Glomerular endothelial cell (primary cell): Measurements from ENCODE around the gene ACAP2. TPM values are rescaled to one million over a fixed set of nuclear protein-coding genes. Genes with fewer than 3 reads are reported as not detected.
"Not testable (repeated sequence)": the region's sequence is repeated elsewhere in the genome, so short reads cannot be mapped to it uniquely, and the experiment has no call there.

Source experiments
- DNase-seq: peaks from one replicate; pipeline ENCODE4 v3.0.0-alpha.2; 2011; ENCODE audit warnings: low read depth, low spot score; ENCODE audit errors: extremely low read depth
- total RNA-seq: library from RNA; depleted of rRNA; stranded (reverse); fragments of >200 nt; gene quantifications from 2 replicates; pipeline ENCODE4 v1.2.3, GENCODE V29; 2015

ACAP2 gene
- total RNA-seq, 1 donor from 2014 or later: 39.8 TPM

DNA sequence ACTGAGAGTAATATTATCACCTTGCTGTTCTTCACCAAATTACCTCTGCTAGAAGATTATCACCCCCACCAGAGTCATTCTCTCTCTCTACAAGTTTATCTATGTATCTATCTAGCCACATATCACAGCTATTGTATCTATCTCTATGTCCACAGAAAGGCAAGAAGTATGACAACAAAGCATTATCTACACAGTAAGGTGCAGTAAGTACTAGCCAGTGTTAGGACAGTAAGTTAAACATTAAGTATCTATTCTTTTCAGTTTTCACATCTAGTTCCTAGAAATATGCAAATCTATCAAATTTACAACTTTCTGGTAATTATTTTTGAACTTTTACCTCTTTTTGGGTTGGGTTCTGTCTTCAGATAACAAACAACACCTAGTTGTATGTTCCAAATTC is 145.4 kb downstream of the ACAP2 start:
- DNase-seq: no peak

DNA sequence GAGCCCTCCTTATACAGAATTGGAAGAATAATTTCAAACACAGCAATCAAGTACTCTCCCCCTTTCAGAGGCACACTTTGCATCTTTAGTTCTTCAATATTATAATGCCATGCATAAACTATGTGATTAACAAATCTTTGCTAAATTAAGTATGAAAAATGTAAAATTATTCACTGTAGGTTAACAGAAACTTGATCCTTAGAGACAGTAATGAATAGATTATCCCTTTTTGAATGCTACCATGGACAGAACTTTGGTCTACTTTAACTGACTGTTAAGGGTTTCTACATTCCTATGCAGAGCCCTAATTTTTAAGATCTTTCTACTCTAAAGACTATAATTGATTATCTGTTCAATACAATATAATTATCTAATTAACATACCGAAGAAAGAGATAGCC is 146.2 kb downstream of the ACAP2 start:
- no peak for DNase-seq

DNA sequence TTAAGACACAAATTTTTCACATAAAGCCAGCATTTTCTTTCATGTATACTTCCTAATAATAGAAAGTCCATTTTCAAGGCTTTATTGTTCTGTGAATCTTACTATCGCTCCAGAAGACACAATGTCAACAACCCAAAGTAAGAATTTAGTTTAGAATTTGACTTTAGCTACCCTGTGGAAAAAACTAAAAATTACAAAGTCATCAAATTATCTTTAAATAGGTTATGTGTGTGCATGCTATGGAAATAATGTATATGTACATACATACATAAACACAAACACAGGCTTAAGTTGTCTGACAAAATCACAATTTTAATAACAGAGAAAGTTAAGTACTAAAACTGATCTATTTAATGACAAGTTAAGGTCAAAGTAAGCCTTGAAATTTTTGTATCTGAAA is 151.7 kb downstream of the ACAP2 start:
- DNase-seq: no peak

DNA sequence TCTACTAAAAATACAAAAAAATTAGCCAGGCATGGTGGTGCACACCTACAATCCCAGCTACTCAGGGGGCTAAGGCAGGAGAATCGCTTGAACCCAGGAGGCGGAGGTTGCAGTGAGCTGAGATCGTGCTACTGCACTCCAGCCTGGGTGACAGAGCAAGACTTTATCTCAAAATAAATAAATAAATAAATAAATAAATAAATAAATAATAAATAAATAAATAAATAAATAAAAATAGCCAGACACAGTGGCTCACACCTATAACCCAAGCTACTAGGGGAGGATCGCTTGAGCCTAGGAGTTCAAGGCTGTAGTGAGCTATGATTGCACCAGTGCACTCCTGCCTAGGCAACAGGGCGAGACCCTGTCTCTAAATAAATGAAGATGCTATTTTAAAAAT is 152.2 kb downstream of the ACAP2 start:
- DNase-seq: not testable (repeated sequence)

DNA sequence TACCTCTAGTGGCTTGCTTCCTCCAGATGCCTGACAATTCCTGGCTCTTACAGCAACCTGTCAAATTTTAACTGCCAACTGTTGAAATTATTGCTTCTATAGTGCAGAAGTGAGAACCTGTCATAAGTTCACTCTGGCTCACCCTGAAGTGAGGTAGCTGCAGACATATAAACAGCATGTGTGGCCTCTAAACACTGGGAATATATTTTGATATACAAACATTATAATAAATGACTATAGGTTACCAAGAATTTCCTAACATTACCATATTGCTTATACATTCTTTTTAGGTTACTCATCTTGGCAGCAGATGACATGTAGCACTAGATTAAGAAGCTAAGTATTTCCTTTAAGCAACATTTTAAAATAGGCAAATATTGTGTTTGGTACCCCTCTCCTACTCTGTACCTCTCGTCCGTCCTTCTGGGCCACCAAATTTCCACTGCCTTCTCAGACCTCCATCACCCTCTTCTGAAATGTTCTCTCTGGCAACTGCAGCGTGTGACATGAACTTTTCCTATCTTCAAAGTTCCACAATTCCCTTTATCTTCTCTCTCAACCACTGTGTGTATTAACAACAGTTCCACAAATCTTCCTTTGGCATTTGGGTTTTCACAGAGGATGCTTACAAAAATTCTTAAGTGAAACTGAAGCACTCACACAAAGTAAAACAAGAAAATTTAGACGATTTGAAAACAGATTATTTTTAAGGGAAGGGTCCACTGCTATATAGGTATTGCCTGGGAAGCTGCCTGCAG is 156.5 kb downstream of the ACAP2 start:
- no peak for DNase-seq

DNA sequence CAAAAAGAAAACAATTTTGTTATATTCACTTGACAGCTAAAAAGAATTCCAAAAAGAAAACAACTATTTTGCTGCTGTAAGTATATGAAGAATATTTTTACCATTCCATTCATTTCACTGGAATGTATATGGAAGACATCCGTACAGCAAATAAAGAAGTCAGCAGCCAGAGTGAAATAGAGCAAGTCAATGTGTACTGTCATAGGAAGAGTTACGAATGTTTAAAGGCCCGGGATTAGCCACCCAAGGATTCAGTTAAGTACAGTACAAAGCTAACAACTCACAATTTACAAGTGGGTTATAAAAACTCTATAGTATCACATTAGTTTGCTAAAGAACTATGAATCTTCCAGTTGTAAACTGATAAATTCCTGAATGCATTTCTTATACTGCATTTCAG is 157.4 kb downstream of the ACAP2 start:
- DNase-seq: no peak

DNA sequence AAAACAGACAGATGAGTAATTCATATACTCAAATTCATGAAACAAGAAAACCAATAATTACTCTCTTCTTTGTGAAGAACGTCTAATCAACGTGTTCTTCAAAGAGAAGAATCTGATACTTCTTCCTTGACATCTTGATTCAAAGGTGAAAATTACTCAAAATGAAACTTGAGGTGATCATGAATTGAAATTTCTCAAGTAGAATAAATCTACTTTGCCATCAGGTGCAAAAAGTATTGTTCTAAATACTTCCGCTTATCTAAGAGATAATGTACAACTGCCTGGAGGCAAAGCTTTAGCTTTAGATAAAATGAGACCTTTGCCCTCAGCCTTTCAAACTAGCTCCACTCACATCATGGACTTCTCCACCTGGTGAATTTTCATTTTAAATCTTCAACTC is 158.0 kb downstream of the ACAP2 start:
- no peak for DNase-seq

DNA sequence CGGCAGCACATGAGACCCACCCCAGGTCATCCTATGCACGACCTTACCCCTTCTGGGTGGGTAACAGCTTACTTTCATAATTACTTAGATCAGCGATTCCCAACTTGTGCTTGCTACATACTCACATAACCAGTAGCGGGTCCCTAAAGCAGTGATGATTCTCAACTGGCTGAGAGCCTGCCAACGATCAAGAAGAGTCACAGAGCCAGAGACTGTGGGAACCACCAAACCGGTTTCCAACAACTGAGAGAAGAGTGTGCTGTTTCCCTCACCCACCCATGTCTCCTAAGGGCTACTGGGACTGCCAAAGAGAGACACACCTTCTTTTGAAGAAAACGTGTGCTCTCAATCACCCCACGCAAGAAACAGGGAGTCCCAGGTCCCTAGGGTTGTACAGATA is 159.9 kb downstream of the ACAP2 start:
- no peak for DNase-seq

DNA sequence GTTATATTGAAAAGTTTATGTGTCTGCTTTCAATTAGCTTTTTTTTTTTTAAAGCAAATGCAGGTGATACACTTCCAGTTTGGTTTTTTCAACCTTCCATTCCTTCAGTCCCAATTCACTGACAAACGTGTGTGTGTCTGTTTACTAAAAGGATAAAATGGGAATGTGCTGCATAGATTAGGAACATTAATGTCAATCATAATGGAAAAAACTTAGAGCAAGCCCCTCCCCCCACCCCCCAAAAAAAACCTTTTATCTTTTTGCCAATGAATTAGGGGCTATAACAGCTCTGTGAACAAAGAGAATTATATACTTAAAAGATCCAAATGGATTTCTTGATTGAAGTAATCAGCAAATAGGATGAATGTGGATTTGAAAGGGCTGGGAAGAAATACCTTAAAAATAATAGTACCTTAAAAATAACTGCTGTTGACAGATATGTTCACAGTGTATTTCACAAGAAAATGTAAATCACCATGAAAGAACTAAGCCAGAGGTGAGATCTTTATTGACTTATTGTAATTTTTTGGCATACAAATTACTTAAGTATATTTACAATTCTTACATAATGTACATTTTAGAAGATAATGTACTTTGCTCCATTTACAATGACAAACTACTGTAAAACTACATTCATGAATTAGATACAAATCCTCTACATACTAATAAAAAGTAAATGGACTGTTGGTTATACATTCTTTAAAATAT is 168.4 kb downstream of the ACAP2 start:
- DNase-seq: no peak

DNA sequence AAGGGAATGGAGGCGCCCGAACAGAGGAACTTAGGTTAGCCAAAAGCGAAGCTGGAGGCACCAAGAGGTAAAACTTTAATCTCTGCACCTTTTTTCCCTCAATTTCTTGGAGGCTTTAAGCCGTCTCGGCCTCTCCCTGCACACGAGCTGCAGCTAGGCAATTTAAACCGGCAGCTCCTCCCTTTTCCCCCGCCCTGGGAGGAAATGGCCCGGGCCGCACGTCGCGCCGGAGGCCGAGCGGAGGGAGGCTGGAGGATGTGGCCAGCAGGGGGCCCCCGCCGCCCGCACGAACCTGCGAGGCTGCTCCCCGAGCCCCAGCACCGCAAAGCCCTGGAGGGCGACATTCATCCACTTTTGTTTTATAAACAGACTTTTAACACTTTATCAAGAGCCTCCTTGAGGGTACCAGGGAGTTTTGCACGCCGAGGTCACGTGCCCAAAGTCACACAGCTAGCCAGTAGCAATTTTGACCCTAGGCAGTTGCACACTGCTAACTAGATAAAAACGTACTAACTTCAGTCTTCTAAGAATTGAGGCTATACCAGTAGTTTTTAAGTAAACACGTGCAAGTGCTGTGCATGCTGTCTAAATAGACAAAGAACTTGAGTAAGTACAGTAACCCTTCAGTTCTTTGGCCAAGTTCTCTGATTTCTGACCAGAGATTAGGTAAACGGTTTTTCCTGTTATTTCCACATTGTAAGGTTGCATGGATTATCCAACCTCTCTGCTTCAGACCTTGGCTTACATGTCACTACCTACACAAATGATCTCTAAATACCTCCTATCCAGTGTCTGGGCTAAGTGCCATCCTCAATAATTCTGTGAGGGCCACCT is 171.2 kb downstream of the ACAP2 start:
- DNase-seq: no peak

DNA sequence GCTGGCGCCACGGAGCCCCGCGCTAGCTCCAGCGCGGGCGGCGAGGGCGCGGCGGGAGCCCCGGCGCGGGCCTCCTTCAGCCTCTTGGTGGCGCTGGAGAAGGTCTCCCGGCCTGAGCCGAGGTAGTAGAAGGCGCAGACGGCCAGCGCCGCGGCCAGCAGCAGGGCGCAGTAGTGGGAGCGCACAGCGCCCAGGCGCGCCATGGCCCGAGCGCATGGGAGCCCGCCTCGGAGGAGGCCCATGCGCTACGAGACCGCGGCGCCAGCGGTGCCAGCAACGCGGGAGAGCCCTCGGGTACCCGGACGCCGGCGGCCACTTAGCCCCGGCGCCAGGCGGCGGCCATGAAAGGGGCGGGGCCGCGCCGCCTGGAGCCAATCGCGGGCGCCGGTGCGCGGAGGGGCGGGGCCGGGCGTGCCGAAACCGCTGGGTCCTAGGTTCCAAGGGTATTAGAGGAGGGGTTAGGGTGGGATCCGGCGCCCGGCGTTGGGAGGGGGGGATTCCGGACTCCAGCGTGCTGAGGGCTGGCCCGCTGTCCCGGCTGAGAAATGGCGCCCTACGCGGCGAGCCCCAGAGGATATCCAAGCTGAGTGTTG is 171.9 kb downstream of the ACAP2 start, which contains the start of gene XXYLT1:
Gene XXYLT1 (minus strand): TSS at position 343 of the 593 bp plus-strand sequence. CDS start 101 bp downstream, at position 242.
- DNase-seq: no peak

DNA sequence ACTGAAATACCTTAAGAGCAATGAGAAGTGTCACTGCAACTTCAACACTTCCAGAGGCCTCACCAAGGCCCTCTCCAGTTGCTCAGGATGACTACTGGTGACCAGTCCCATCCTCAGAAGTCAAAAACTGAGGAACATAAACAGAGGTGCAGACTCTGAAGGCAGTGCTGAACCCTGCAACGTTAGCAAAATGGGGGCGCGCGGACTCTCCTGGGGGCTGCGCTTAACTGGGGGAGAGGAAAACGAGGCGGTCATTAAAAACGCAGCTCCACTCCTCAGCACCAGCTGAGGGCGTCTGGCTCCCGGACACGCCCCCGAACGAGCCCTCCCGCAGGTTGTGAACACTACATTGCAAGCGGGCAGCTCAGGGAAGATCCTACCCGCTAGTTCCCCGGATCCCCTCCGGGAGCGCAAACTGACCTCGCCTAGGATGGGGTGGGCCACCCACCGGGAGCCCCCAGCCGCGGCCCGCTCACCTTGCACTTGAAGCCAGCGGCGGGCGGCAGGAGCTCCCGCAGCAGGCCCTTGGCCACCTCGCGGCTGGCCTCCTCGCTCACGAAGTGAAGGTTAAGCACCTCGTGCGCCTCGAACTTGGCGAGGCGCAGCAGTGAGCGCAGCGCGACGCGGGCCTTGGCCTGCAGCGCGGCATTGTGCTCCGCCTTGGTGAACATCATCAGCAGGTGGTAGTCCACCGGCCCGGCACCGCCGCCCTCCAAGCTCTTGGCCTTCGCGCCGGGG is 172.6 kb downstream of the ACAP2 start:
- no peak for DNase-seq

DNA sequence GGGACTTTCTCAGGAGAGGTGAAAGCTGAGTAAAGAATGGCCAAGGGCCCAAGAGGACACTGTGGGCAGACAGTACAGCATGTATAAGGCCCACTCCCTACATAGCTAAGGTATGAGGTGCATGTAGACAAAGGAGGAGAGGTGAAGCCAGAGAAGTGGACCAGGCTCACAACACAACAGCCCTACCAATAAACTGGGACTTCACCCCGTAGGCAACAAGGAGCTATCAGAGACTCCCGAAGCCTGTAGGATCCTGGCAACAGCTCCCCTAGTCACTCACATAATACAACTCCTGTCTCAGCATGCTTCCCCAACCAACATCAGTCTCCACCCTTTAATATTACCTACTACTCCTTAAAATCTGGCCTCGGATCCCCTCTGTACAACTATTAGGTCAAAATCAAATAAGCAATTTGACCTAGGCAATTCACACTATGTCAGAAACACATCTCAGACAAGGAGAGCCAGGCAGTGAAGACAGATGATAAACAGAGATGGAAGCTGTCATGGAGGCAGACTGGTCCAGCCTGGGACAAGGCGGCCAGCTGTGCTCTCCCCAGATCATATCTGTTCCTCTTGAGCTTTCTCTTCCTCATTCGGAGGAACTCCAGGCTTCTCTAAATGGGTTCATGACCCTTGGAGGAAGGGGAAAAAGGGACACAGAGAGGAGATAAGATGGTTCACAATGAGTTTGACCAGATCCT is 173.3 kb downstream of the ACAP2 start:
- no peak for DNase-seq

DNA sequence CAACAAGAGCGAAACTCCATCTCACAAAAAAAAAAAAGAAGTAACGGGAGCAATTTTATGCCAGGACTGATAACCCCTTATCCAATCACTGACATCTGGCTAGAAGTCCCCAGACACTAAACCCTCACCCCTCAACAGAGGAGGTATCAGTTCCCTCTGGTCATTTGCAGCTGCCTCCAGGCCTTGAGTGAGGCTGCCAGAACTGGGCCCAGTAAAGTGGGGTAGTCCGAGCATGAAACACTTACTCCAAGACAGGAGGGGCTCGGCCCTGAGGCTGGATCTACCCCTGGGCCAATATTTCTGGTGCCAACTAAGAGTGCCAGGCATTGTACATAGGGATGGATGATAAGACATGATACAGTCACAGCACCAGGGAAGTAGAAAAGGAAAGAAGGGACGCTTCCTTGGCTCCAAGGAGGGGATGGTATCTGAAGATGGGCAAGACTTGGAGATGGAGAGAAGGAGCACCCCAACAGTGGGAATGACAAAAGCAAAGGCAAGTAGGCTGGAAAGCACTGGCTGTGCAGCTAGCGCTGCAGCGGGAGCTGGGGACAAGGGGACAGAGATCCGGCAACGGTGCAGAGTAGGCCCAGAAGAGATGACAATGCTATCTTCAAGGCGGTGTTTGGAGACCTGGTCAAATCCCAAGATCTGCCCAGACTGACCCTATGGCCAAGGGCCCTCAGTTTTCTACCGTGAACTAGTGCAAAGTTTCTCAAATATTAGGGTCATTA is 174.1 kb downstream of the ACAP2 start:
- no peak for DNase-seq

DNA sequence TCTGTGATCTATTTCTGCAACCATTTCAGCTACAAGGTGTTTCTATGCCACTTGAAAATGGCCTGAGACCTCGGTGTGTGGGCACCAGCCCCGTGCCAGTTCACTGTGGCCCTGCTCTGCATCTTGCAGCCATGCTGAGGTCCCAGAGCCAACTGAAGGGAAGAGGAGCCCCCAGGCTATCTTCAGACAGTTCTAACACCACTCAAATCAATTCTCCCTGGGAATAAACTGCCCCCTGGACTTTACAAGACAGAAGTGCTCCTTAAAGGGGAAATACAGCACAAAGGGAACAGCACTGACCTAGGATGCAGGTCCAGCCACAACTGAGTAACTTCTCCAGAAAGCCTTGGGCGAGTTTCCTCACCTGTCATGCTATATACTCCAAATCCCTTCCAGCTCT is 175.7 kb downstream of the ACAP2 start:
- DNase-seq: no peak

DNA sequence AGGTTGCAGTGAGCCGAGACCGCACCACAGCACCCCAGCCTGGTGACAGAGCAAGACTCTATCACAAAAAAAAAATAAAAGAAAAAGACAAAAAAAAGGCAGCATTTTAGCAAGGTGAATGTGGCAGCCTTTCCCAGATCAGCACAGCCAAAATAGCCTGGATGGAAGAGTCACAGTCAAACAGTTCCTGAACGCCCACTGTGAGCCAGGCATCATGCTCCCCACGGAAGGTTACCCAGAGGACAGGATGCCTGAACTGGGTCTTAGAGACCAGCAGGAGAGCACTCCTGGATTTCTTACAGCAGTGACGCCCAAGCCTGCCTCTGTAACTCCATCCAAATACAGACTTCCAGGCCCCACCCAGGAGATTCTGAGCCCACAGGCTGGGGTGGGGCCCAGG is 176.4 kb downstream of the ACAP2 start:
- DNase-seq: no peak

DNA sequence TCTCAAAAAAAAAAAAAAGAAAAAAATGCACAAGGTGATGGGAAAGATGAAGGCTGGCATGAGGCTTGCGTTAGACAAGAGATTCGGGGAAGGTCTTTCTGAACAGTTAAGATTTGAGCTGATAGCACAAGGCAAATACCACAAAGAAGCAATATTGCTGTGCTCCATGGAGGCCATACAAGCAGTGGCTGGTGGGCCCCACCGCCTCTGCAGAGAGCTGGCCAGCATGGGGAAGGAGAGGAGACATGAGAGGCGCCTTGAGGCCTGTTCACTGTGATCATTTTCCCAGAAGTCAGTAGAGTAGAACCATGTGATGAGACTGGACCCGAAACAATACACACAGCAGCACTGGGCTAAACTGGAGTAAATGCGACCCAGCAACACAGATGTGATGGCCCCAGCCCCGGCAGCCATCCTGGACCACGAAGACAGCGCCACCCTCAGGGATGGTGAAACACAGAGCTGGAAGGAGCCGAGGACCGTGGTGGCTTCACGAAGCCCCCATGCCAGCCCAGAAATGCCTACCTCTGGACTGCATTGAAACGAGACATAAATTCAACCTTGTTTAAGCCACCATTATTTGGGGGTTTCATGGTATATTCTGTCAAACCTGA is 177.3 kb downstream of the ACAP2 start:
- no peak for DNase-seq

DNA sequence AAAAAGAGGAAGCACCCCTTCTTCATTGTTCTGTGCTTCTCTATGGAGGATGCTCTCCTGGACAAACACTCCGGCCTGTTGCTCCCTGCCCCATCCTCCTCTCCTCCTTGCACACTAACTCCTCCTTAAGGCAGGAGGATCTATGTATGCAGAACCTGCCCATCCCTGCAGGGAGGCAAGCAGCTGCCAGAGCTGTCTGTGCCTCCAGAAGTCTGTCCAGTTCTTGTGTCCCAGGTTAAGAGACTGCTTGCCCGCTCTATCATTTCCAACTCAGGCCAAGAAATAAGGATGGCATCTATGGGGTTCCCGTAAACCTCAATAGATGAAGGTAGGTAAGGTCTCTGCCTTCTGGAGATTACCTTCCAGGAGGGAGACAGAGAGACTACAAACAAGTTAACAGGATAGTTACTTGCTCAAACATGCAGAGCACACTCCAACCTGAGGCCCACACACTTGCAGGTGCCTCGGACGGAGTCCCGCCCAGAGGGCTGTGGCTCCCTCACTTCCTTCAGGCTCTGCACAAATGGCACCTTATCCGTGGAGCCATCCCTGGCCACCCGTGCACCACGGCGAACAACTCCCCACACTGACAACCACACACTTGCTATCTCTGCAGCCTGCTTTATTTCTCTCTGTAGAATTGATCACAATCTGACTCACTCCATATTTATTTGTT is 178.8 kb downstream of the ACAP2 start:
- DNase-seq: no peak
